GM23248 (cell line): ENCODE results near the gene PAQR7.

Source experiments
- EZH2 ChIP-seq: fragments of 200-600 bp; sonication (generic); IDR thresholded peaks from 2 replicates; pipeline ENCODE4 v1.6.1; 2018; ENCODE audit warnings: antibody characterized with exemption, mild to moderate bottlenecking; ENCODE audit not compliant: insufficient read depth, poor library complexity, severe bottlenecking
- EZH2phosphoT487 ChIP-seq: fragments of 200-600 bp; sonication (generic); IDR thresholded peaks from 2 replicates; pipeline ENCODE4 v1.6.1; 2018; ENCODE audit warnings: antibody characterized with exemption, moderate library complexity, mild to moderate bottlenecking, low read depth; ENCODE audit not compliant: insufficient read depth

DNA sequence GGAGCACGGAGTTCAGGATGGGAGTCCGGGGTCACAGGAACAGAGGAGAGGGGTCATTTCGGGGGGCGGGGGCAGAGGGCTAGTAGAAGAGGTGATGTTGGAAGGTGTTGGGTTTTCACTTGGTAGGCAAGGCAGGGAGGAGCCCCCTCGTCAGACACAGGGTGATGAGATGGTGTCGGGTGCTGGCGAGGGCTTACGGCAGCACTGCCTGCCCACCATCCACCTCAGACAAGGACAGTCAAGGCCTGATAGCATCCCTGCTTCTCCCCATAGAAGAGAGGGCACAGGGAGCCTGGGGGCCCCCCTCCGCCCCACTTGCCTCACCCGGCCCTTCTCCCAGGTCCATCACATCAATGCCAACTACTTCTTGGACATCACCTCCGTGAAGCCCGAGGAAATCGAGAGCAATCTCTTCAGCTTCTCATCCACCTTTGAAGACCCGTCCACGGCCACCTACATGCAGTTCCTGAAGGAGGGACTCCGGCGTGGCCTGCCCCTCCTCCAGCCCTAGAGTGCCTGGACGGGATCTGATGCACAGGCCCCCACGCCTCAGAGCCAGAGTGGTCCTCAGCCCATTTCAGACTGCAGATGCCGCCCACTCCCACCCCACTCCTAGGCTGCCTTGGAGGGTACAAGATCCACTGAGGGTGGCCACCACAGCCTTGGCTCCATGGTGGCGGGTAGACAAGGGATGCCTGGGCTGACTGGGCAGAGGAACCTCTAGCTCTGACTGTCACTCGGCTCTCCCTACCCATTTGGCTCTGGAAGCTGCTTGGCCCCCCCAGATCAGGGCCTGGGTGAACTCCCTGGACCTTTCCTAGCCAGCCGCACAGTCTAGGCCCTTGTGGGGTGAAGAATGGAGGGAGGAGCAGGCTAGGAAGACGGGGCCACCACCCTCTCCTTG lies 60.0 kb downstream of the PAQR7 start:
- no peak for TF ChIP-seq EZH2
- no peak for TF ChIP-seq EZH2phosphoT487
